IPS DF 4.7 (cell line): ENCODE data around the gene FAM217A.
"Not testable (repeated sequence)": the region's sequence is repeated elsewhere in the genome, so short reads cannot be mapped to it uniquely, and the experiment has no call there.

Experiments used
- DNase-seq: peaks from one replicate; pipeline ENCODE4 v3.0.0-alpha.2; 2013; ENCODE audit warnings: low spot score; ENCODE audit errors: extremely low read depth

FAM217A gene

GRCh38 chr6:4078691-4079471 is at the start of gene FAM217A:
FAM217A (minus strand) TSS chr6:4079137; CDS start chr6:4077414, 1,723 bp downstream.
- no peak for DNase-seq

- DNase-seq = no peak
Measured at GRCh38 chr6:4128072-4128471, 49.1 kb upstream of the FAM217A start.

- no peak for DNase-seq
Measured at GRCh38 chr6:4125933-4126864, 47.3 kb upstream of the FAM217A start.

- DNase-seq = no peak
Measured at GRCh38 chr6:4125500-4125899, 46.6 kb upstream of the FAM217A start.

GRCh38 chr6:4124351-4124750 is 45.4 kb upstream of the FAM217A start:
- DNase-seq = no peak

- DNase-seq = no peak
Measured at GRCh38 chr6:4115741-4116140, 36.8 kb upstream of the FAM217A start.

- no peak for DNase-seq
Measured at GRCh38 chr6:4114123-4114522, 35.2 kb upstream of the FAM217A start.

GRCh38 chr6:4113649-4114048 is 34.7 kb upstream of the FAM217A start:
- no peak for DNase-seq

GRCh38 chr6:4112366-4112765 is 33.4 kb upstream of the FAM217A start:
- no peak for DNase-seq

GRCh38 chr6:4109363-4109815 is 30.5 kb upstream of the FAM217A start:
- not testable (repeated sequence) for DNase-seq

GRCh38 chr6:4108561-4109093 is 29.7 kb upstream of the FAM217A start:
- DNase-seq = no peak

- no peak for DNase-seq
Measured at GRCh38 chr6:4107873-4108272, 28.9 kb upstream of the FAM217A start.

GRCh38 chr6:4105980-4106536 is 27.1 kb upstream of the FAM217A start:
- DNase-seq = no peak

- DNase-seq = no peak
Measured at GRCh38 chr6:4103929-4104328, 25.0 kb upstream of the FAM217A start.

GRCh38 chr6:4102687-4103244 is 23.8 kb upstream of the FAM217A start:
- DNase-seq = no peak

- no peak for DNase-seq
Measured at GRCh38 chr6:4101298-4101697, 22.4 kb upstream of the FAM217A start.

- DNase-seq = no peak
Measured at GRCh38 chr6:4100655-4101054, 21.7 kb upstream of the FAM217A start.

GRCh38 chr6:4093288-4093687 is 14.4 kb upstream of the FAM217A start:
- DNase-seq = no peak

- DNase-seq = no peak
Measured at GRCh38 chr6:4091941-4092340, 13.0 kb upstream of the FAM217A start.

- not testable (repeated sequence) for DNase-seq
Measured at GRCh38 chr6:4090043-4090442, 11.1 kb upstream of the FAM217A start.

GRCh38 chr6:4088704-4089103 is 9.8 kb upstream of the FAM217A start:
- no peak for DNase-seq
